Stimulated activated naive CD8-positive, alpha-beta T cell treated with anti-CD3 and anti-CD28 coated beads, Interleukin-15, amount 100 ng/mL, for 72 hours (primary cell): ENCODE measurements around the gene RABL3.
"Not testable (repeated sequence)": the region's sequence is repeated elsewhere in the genome, so short reads cannot be mapped to it uniquely, and the experiment has no call there.

Experiments
- ATAC-seq: fragments of 150-1000 bp; cut with Tn5 transposase; 2 replicates; pipeline ENCODE4 v1.10.0; 2021; ENCODE audit warnings: mild to moderate bottlenecking, moderate library complexity
- DNase-seq, 2 donors: peaks; one replicate each; pipeline ENCODE4 v3.0.0; 2021 to 2022
- H3K27ac Mint-ChIP-seq, 2 donors: one replicate each; pipeline ENCODE4 v1.8.0; 2022; ENCODE audit warnings: mild to moderate bottlenecking in 2 of 2, mixed read lengths in 2 of 2, moderate library complexity in 2 of 2
- H3K27me3 Mint-ChIP-seq: one replicate; pipeline ENCODE4 v1.8.0; 2022; ENCODE audit warnings: mixed read lengths
- H3K4me1 Mint-ChIP-seq: one replicate; pipeline ENCODE4 v1.8.0; 2022; ENCODE audit warnings: mild to moderate bottlenecking, mixed read lengths
- H3K4me3 Mint-ChIP-seq, 2 donors: one replicate each; pipeline ENCODE4 v1.8.0; 2022; ENCODE audit warnings: mild to moderate bottlenecking in 2 of 2, mixed read lengths in 2 of 2, moderate library complexity in 1 of 2
- H3K9me3 Mint-ChIP-seq, 2 donors: one replicate each; pipeline ENCODE4 v1.8.0; 2022; ENCODE audit warnings: mixed read lengths in 2 of 2

The RABL3 gene

GRCh38 chr3:120648290-120648689 is 94.0 kb downstream of the RABL3 start:
- Mint-ChIP-seq H3K4me1 (no peaks in the 10 kb centered on the region), H3K27ac (no peak overlapping the region), H3K4me3 (no peak overlapping the region), H3K9me3 (no peaks in the 10 kb centered on the region), H3K27me3 (no peaks in the 10 kb centered on the region)
- no peak for ATAC-seq
- DNase-seq = no peak

GRCh38 chr3:120646771-120647432 is 95.4 kb downstream of the RABL3 start:
- no peak for ATAC-seq
- H3K9me3 Mint-ChIP-seq = no peaks in the 10 kb centered on the region

GRCh38 chr3:120645083-120645845 is 97.1 kb downstream of the RABL3 start:
- no peak overlapping the region for H3K4me3 Mint-ChIP-seq
- H3K27ac Mint-ChIP-seq = no peak overlapping the region
- ATAC-seq (no peak), DNase-seq (no peak)
- no peaks in the 10 kb centered on the region for H3K9me3 Mint-ChIP-seq
- H3K4me1 Mint-ChIP-seq = peaks cover 2% of the 10 kb centered on the region
- H3K27me3 Mint-ChIP-seq = no peaks in the 10 kb centered on the region

More at GRCh38 chr3:120646771-120647432, 95.4 kb downstream of the RABL3 start:
- Mint-ChIP-seq H3K4me1 (no peaks in the 10 kb centered on the region), H3K4me3 (no peak overlapping the region), H3K27ac (peak overlapping the region in 1 of 2 donors; percentile 81), H3K27me3 (no peaks in the 10 kb centered on the region)
- DNase-seq = no peak

- H3K4me1 Mint-ChIP-seq = peaks cover 9% of the 10 kb centered on the region
- H3K27ac Mint-ChIP-seq = peak overlapping the region in 1 of 2 donors; percentile 75
- no peak for DNase-seq
- no peak overlapping the region for H3K4me3 Mint-ChIP-seq
- no peaks in the 10 kb centered on the region for H3K27me3 Mint-ChIP-seq
- peaks cover 0 to 10% of the 10 kb centered on the region in 2 donors for H3K9me3 Mint-ChIP-seq
- peak; percentile 60 for ATAC-seq
Measured at GRCh38 chr3:120642368-120642948, 99.9 kb downstream of the RABL3 start.

GRCh38 chr3:120641696-120642246 is 100.5 kb downstream of the RABL3 start:
- peak overlapping the region in 1 of 2 donors; percentile 75 for H3K27ac Mint-ChIP-seq
- ATAC-seq (no peak), DNase-seq (no peak)
- H3K4me3 Mint-ChIP-seq = no peak overlapping the region
- H3K9me3 Mint-ChIP-seq = peaks cover 0 to 11% of the 10 kb centered on the region in 2 donors
- peaks cover 9% of the 10 kb centered on the region for H3K4me1 Mint-ChIP-seq
- H3K27me3 Mint-ChIP-seq = no peaks in the 10 kb centered on the region

- no peak overlapping the region for H3K4me3 Mint-ChIP-seq
- no peaks in the 10 kb centered on the region for H3K27me3 Mint-ChIP-seq
- peaks cover 0 to 11% of the 10 kb centered on the region in 2 donors for H3K9me3 Mint-ChIP-seq
- H3K4me1 Mint-ChIP-seq = peaks cover 9% of the 10 kb centered on the region
- no peak for ATAC-seq
- H3K27ac Mint-ChIP-seq = no peak overlapping the region
- DNase-seq = no peak
Measured at GRCh38 chr3:120640231-120640630, 102.1 kb downstream of the RABL3 start.

GRCh38 chr3:120638820-120639219 is 103.5 kb downstream of the RABL3 start:
- peaks cover 0 to 11% of the 10 kb centered on the region in 2 donors for H3K9me3 Mint-ChIP-seq
- not testable (repeated sequence) for DNase-seq, H3K4me3 Mint-ChIP-seq, H3K27me3 Mint-ChIP-seq, H3K27ac Mint-ChIP-seq, H3K4me1 Mint-ChIP-seq, ATAC-seq

GRCh38 chr3:120637851-120638559 is 104.3 kb downstream of the RABL3 start:
- peaks cover 9% of the 10 kb centered on the region for H3K4me1 Mint-ChIP-seq
- no peak overlapping the region for H3K27ac Mint-ChIP-seq
- no peak for DNase-seq
- peaks cover 0 to 11% of the 10 kb centered on the region in 2 donors for H3K9me3 Mint-ChIP-seq
- H3K4me3 Mint-ChIP-seq = no peak overlapping the region
- no peaks in the 10 kb centered on the region for H3K27me3 Mint-ChIP-seq
- ATAC-seq = no peak

GRCh38 chr3:120636795-120637401 is 105.4 kb downstream of the RABL3 start:
- H3K4me3 Mint-ChIP-seq = no peak overlapping the region
- H3K9me3 Mint-ChIP-seq = peaks cover 0 to 11% of the 10 kb centered on the region in 2 donors
- H3K27me3 Mint-ChIP-seq = no peaks in the 10 kb centered on the region
- DNase-seq (no peak), ATAC-seq (no peak)
- H3K27ac Mint-ChIP-seq = no peak overlapping the region
- H3K4me1 Mint-ChIP-seq = peaks cover 9% of the 10 kb centered on the region
